Chondrocyte (in vitro differentiated cells): ENCODE data around the gene TRIM26. TPM values are rescaled to one million over a fixed set of nuclear protein-coding genes. Genes with fewer than 3 reads are reported as not detected.
"Not testable (repeated sequence)": the region's sequence is repeated elsewhere in the genome, so short reads cannot be mapped to it uniquely, and the experiment has no call there.

ENCODE experiments used
- DNase-seq: peaks from one replicate; pipeline ENCODE4 v3.0.0; 2021; ENCODE audit warnings: mixed read lengths, low spot score
- H3K27ac Mint-ChIP-seq: one replicate; pipeline ENCODE4 v1.8.0; 2021; ENCODE audit warnings: mild to moderate bottlenecking, moderate library complexity, mixed read lengths; ENCODE audit not compliant: unreplicated experiment
- H3K27me3 Mint-ChIP-seq: 2 replicates; pipeline ENCODE4 v1.8.0; 2021; ENCODE audit warnings: low read depth, mixed read lengths
- H3K36me3 Mint-ChIP-seq: 2 replicates; pipeline ENCODE4 v1.8.0; 2021; ENCODE audit warnings: low read depth, mixed read lengths
- H3K4me1 Mint-ChIP-seq: 2 replicates; pipeline ENCODE4 v1.8.0; 2021; ENCODE audit warnings: low read depth, mild to moderate bottlenecking, mixed read lengths
- H3K4me3 Mint-ChIP-seq: one replicate; pipeline ENCODE4 v1.8.0; 2021; ENCODE audit warnings: mild to moderate bottlenecking, moderate library complexity, mixed read lengths; ENCODE audit not compliant: unreplicated experiment
- H3K9me3 Mint-ChIP-seq: 2 replicates; pipeline ENCODE4 v1.8.0; 2021; ENCODE audit warnings: low read depth, mixed read lengths
- CTCF ChIP-seq: fragments of 200-600 bp; sonication (generic); IDR thresholded peaks from 2 replicates; pipeline ENCODE4 v1.5.0; 2021; ENCODE audit warnings: antibody characterized with exemption, mild to moderate bottlenecking, moderate library complexity
- long read RNA-seq: library from polyadenylated mRNA; stranded (forward); transcript quantifications from one replicate; pipeline ENCODE4 v2.0.0, GENCODE V29; 2021
- total RNA-seq: library from RNA; stranded (reverse); gene quantifications from 3 replicates; pipeline ENCODE4 v1.2.1, GENCODE V29; 2021

The TRIM26 gene
- total RNA-seq = 36.1 to 37.6 TPM (median 36.7 TPM) in 3 replicates
- long read RNA-seq, transcript TRIM26-267 (9 exons, 3,318 nt) = major isoform, 14 of 51 reads
- long read RNA-seq, partial matches to known transcripts = 11 of 51 reads
- long read RNA-seq, other reads (novel, unspliced or antisense) = 25 of 51 reads

- no peak for TF ChIP-seq CTCF
- no peaks in the 10 kb centered on the region for H3K9me3 Mint-ChIP-seq
- DNase-seq = peak; percentile 99
- peak within 1 kb of the TSS; percentile 93 for H3K4me3 Mint-ChIP-seq
- peaks cover 50% of the 10 kb centered on the region for H3K4me1 Mint-ChIP-seq
- H3K36me3 Mint-ChIP-seq = no peaks in the 10 kb centered on the region
- no peaks in the 10 kb centered on the region for H3K27me3 Mint-ChIP-seq
- H3K27ac Mint-ChIP-seq = peak within 1 kb of the TSS; percentile 99
These were observed at the start of gene TRIM26 for GRCh38 chr6:30212865-30213666. TRIM26 (minus strand) TSS chr6:30213406; CDS start chr6:30199103, 14,303 bp downstream.

- Mint-ChIP-seq H3K4me1 (peaks cover 53% of the 10 kb centered on the region), H3K36me3 (peaks cover 8% of the 10 kb centered on the region), H3K9me3 (peaks cover 3% of the 10 kb centered on the region), H3K4me3 (peak overlapping the region; percentile 81), H3K27ac (peak overlapping the region; percentile 88), H3K27me3 (no peaks in the 10 kb centered on the region)
- no peak for DNase-seq
- no peak for TF ChIP-seq CTCF
These were observed 46.9 kb upstream of the TRIM26 start for GRCh38 chr6:30260036-30260504.

GRCh38 chr6:30259140-30260035 lies 46.2 kb upstream of the TRIM26 start:
- H3K4me1 Mint-ChIP-seq = peaks cover 46% of the 10 kb centered on the region

GRCh38 chr6:30258204-30258603 lies 45.0 kb upstream of the TRIM26 start:
- H3K27ac Mint-ChIP-seq = no peak overlapping the region
- H3K36me3 Mint-ChIP-seq = peaks cover 3% of the 10 kb centered on the region
- no peaks in the 10 kb centered on the region for H3K9me3 Mint-ChIP-seq
- TF ChIP-seq CTCF = no peak
- H3K27me3 Mint-ChIP-seq = no peaks in the 10 kb centered on the region
- H3K4me3 Mint-ChIP-seq = no peak overlapping the region
- DNase-seq = no peak
- H3K4me1 Mint-ChIP-seq = peaks cover 35% of the 10 kb centered on the region

More at GRCh38 chr6:30259140-30260035, 46.2 kb upstream of the TRIM26 start:
- DNase-seq = peak; percentile 90
- peak overlapping the region; percentile 81 for H3K4me3 Mint-ChIP-seq
- H3K27ac Mint-ChIP-seq = peak overlapping the region; percentile 88
- H3K9me3 Mint-ChIP-seq = peaks cover 3% of the 10 kb centered on the region
- no peaks in the 10 kb centered on the region for H3K27me3 Mint-ChIP-seq
- H3K36me3 Mint-ChIP-seq = peaks cover 8% of the 10 kb centered on the region
- TF ChIP-seq CTCF = peak; percentile 78

- not testable (repeated sequence) for H3K9me3 Mint-ChIP-seq, H3K27ac Mint-ChIP-seq, H3K36me3 Mint-ChIP-seq, H3K4me1 Mint-ChIP-seq, H3K27me3 Mint-ChIP-seq, DNase-seq, H3K4me3 Mint-ChIP-seq
These were observed 39.2 kb upstream of the TRIM26 start for GRCh38 chr6:30252417-30252816.
